ENCODE results near the gene APEH. TPM values are rescaled to one million over a fixed set of nuclear protein-coding genes. Genes with fewer than 3 reads are reported as not detected.

APEH gene
- total RNA-seq, 1 donor from 2014 or later, result 126 TPM

- H3K4me3 ChIP-seq (ENCODE audit: low read depth, low read length), result no peak overlapping the region
- TF ChIP-seq CTCF (conservative IDR thresholded peaks at IDR 0.05; ENCODE audit: low read depth, low read length), result no peak
- DNase-seq (ENCODE audit: low read depth), result no peak
Observed at GRCh38 chr3:49659756-49660155, 14.4 kb upstream of the APEH start.

DNA sequence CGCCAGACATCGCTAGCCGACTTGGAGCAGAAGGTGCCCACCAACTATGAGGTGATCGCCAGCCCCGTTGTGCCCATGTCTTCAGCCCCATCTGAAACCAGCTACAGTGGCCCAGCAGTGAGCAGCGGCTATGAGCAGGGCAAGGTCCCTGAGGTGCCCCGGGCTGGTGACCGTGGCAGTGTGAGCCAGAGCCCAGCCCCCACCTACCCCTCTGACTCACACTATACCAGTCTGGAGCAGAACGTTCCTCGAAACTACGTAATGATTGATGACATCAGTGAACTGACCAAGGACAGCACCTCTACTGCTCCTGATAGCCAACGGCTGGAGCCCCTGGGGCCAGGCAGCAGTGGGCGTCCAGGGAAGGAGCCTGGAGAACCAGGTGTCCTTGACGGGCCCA lies 12.9 kb upstream of the APEH start:
- no peak overlapping the region for H3K4me3 ChIP-seq (ENCODE audit: low read depth, low read length)
- no peak for TF ChIP-seq CTCF (conservative IDR thresholded peaks at IDR 0.05; ENCODE audit: low read depth, low read length)
- no peak for DNase-seq (ENCODE audit: low read depth)

- TF ChIP-seq CTCF (conservative IDR thresholded peaks at IDR 0.05; ENCODE audit: low read depth, low read length), result no peak
- H3K4me3 ChIP-seq (ENCODE audit: low read depth, low read length), result no peak overlapping the region
- DNase-seq (ENCODE audit: low read depth), result no peak
Observed at GRCh38 chr3:49662021-49662420, 12.1 kb upstream of the APEH start.

- no peak for TF ChIP-seq CTCF (conservative IDR thresholded peaks at IDR 0.05; ENCODE audit: low read depth, low read length)
- DNase-seq (ENCODE audit: low read depth), result no peak
- H3K4me3 ChIP-seq (ENCODE audit: low read depth, low read length), result no peak overlapping the region
Observed at GRCh38 chr3:49662720-49663413, 11.3 kb upstream of the APEH start.

GRCh38 chr3:49663831-49664230 lies 10.3 kb upstream of the APEH start:
- DNase-seq (ENCODE audit: low read depth), result no peak
- H3K4me3 ChIP-seq (ENCODE audit: low read depth, low read length), result no peak overlapping the region
- TF ChIP-seq CTCF (conservative IDR thresholded peaks at IDR 0.05; ENCODE audit: low read depth, low read length), result no peak

- no peak for DNase-seq (ENCODE audit: low read depth)
- H3K4me3 ChIP-seq (ENCODE audit: low read depth, low read length), result no peak overlapping the region
- no peak for TF ChIP-seq CTCF (conservative IDR thresholded peaks at IDR 0.05; ENCODE audit: low read depth, low read length)
Observed at GRCh38 chr3:49664300-49664699, 9.9 kb upstream of the APEH start.

DNA sequence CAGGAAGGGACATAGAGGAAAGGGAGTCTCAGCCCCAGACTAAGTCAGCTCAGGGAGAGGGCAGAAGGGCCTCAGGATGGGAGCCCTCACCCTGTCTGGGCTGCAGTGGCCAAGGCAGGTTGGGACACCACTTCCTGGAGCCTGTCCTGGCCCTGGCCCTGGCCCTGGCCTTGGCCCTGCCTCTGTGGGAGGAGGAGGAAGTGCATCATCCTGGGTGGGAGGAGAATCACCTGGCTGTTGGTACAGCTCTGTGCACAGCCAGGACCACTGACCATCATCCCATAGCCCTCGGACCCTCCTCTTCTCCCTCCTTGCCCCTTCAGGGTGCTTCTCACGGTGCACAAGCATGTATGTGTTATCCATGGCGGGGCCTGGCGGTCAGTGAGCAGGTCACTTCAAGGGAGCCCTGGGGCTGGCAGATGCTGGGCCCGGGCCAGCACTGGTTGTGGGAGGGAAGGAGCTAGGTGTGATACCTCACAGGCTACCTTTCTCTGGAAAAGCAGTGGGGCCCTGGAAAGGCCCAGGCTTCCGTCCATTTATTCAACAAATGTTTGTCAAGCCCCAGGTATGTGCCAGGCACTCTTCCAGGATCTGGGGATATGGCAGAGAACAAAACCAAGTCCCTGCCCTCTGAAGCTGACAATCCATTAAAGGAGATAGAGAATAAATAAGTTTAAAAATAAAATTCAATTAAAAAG lies 8.2 kb upstream of the APEH start:
- no peak for DNase-seq (ENCODE audit: low read depth)
- TF ChIP-seq CTCF (conservative IDR thresholded peaks at IDR 0.05; ENCODE audit: low read depth, low read length), result no peak
- no peak overlapping the region for H3K4me3 ChIP-seq (ENCODE audit: low read depth, low read length)
